D721Med (cell line): Measurements from ENCODE around the gene C2CD3.

Experiments used
- DNase-seq: peaks from one replicate; pipeline ENCODE4 v3.0.0; 2011; ENCODE audit warnings: low spot score; ENCODE audit not compliant: insufficient read length
- FAIRE-seq: peaks from 2 replicates; lab custom pipeline; 2011; peaks lifted over from hg19 to GRCh38; lab: Jason Lieb, UNC
- TF ChIP-seq, protein P1 (sequence below): IDR thresholded peaks from 2 replicates; pipeline ENCODE4 v1.5.1; 2012; ENCODE audit warnings: mild to moderate bottlenecking, control low read depth; ENCODE audit not compliant: insufficient read depth; ENCODE audit errors: missing control alignments

The C2CD3 gene

DNA sequence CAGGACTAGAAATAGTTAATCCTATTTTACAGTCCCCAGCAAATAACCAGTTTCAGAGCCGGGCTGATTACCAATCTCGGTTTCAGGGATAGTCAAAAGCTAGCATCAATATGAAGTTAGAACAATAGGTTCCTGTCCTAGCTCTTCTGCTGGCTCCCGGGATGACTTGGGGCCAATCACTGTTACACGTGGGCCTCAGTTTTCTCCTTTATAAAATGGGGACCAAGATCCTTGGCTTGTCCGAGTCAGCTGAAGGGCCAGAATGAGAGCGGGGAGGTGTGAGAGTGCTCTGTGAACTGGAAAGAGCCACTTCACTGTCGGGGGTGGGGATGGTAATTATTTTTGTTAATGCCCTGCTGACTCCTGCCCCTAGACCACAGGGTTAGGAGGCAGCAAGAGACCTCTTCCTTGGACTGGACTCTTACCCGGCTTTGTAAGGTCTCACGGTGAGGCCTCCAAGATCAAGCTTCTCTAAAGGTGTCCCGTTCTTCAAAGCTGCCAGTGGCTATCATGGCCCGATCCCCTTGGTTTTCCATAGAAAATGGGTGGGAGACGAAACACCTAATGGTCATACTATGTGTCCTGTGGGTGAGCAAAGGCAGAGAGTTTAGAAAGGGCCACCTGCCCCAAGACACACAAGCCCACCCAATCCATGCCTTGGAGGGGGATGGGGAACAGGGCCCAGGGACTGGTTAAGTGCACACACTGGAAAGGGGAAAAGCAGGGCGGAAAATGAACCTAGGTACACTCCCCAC is 189.6 kb downstream of the C2CD3 start:
- TF ChIP-seq, protein P1, sequence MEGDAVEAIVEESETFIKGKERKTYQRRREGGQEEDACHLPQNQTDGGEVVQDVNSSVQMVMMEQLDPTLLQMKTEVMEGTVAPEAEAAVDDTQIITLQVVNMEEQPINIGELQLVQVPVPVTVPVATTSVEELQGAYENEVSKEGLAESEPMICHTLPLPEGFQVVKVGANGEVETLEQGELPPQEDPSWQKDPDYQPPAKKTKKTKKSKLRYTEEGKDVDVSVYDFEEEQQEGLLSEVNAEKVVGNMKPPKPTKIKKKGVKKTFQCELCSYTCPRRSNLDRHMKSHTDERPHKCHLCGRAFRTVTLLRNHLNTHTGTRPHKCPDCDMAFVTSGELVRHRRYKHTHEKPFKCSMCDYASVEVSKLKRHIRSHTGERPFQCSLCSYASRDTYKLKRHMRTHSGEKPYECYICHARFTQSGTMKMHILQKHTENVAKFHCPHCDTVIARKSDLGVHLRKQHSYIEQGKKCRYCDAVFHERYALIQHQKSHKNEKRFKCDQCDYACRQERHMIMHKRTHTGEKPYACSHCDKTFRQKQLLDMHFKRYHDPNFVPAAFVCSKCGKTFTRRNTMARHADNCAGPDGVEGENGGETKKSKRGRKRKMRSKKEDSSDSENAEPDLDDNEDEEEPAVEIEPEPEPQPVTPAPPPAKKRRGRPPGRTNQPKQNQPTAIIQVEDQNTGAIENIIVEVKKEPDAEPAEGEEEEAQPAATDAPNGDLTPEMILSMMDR, result no peak
- FAIRE-seq (no peak), DNase-seq (no peak)

DNA sequence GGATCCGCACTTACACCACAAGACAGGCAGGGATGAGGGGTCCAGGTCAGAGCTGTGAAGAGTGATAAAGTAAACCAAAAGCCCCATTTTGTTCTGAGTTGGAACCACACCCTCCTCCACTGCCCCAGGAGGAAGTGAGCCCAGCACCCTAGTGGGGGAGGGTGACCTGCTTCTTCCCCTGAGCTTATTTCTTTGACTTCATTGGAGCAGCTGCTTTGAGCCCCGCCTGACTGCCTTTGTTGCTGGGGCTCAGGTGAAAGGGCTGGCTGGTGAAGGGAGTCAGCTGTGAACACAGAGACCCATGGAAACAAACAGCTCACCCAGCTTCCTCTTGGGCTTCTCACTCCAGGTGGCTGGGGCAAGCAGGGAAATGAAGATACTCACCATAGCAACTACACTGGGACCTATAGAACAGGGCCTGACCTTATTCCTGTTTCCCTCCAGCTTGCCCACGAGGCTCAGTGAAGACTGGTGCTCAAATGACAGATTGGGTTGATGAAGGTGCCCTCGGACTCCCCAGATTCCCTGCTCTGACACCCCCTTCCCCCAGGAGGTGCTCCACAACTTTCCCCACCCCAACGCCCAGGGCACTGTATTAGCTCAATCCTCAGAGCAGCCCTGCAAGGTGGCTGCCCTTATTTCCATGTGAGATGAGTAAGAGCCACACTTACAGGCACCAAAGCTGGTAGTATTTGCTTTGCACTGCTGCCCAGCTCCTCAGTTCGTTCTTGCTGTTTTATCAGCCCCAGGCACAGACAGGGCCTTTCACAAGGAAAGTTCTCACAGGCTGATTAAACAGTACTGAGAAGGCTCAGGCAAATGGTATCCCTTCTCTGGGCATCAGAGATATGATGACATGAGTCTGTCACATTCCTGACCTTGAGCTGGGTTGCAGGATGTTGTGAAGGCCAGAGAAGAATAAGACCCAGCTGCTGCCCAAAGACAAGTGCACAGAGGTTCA is 190.5 kb downstream of the C2CD3 start:
- FAIRE-seq (no peak), DNase-seq (no peak)
- TF ChIP-seq, protein P1, result no peak

DNA sequence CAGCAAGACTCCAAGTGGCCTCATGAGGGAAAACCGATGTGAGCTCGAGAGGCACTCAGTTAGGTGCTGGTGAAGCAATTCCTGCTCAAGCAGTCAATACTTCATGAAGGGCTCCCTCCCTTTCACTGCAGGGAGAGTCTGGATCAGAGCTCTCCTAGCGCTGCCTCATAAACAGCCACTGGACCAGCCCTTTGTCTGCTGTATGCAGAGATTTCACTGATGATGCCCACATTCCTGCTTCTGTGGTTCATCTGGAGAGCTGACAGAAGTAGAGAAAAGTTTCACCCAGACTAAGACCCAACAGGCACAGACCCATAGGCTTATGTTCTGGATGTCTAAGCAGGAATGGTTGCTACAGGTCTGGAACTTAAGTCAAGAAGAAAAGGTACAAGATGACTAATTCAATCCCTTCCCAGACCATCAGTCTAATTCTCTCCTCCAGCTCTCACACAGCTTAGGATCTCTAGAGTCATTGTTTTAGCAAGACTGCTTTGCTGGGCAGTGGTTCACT is 192.2 kb downstream of the C2CD3 start:
- DNase-seq (no peak), FAIRE-seq (no peak)
- TF ChIP-seq, protein P1, result no peak

DNA sequence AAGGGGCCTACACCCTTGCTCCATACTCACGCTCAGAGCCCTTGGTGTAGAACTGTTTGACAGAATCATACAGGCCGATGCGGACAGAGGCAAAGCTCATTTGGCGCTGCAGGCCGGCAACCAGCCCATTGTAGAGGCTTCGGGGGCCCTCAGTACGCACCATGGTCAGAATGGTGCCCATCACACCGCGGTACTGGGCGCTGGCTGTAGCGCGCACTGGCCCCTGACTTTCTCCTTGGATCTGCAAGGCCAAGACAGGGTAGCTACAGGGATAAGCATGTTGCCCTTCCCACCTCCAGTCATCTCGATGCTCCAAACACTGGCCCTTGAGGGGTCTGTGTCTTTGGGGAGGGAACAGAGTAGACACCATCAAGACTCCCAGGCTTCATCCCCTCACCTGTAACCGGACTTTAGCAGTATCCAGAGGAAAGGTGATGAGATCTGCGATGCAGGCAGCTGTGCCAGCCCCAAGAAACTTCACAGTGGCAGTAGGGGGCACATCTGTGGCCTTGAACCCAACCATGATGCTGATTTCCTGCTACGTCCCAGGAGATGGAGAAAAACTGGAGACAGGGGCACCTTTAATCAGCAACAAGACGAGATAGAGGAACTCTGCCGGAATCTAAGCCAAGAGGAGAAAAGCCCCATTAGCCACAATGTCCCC is 192.8 kb downstream of the C2CD3 start:
- DNase-seq (no peak), FAIRE-seq (no peak)
- TF ChIP-seq, protein P1, result no peak

DNA sequence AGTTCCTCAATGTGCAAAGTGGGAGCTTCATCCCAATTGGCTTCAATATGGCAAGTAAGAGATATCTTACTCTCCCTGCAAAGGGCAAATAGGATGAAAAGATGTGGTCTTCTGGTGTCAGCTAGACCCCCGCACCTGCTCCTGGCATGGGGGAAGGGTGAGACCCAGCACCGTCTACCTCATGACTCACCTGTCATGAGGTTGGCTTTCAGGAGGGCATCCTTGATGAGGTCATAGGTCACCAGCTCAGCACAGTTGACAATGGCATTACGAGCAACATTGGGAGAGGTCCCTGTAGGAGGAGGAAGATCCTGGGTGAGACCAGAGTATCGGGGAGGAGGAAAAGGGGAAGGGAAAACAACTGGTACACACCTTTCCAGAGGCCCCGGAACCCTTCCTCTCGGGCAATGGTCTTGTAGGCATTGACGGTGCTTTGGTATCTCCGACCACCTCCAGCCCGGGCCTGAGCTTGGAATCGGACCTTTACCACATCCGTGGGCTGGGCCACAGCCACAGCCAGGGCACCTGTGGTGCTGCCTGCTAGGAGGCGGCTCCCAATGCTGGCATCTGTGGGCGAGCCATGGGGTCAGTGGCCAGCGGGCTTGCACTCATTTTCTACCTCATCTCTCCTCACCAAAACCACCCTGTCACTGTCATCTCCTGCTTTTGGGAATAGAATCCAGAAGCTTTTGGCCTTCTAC is 194.2 kb downstream of the C2CD3 start:
- FAIRE-seq (no peak), DNase-seq (no peak)
- TF ChIP-seq, protein P1, result no peak

DNA sequence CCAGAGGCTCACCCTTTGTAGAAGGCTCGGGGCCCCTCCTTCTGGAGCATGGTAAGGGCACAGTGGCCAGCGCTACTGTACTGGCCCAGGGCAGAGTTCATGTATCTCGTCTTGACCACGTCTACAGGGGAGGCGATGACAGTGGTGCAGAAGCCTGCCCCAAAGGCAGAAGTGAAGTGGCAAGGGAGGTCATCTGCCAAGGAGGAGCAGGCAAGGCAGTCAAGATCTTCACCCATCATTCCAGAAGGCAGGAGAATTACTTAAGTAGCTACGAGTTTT is 195.4 kb downstream of the C2CD3 start:
- FAIRE-seq, result no peak
- no peak for DNase-seq
- TF ChIP-seq, protein P1, result no peak
